Caco-2 (cell line): ENCODE data around the gene BAZ2B. TPM values are rescaled to one million over a fixed set of nuclear protein-coding genes. Genes with fewer than 3 reads are reported as not detected.

Experiments used
- BruUV-seq: library from RNA; stranded (reverse); fragments of 400-500 nt; replicated peaks from 2 replicates; lab custom pipeline; 2021; lab: Mats Ljungman, UMichigan
- CTCF ChIA-PET: fragments of 300-600 bp; sonication (Branson Sonifier 250); formaldehyde crosslinking; loops from one replicate; lab custom pipeline; 2022; ENCODE audit warnings: antibody characterized with exemption; lab: Charles Lee
- POLR2A ChIA-PET: fragments of 300-600 bp; sonication (Branson Sonifier 250); formaldehyde crosslinking; loops from one replicate; lab custom pipeline; 2022; ENCODE audit warnings: antibody characterized with exemption; lab: Charles Lee
- DNase-seq, 2 experiments: peaks; one replicate each; pipeline versions ENCODE4 v3.0.0 to v3.0.0-alpha.2; 2020 to 2022
- H3K27me3 ChIP-seq: replicated peaks from 2 replicates; pipeline ENCODE4 v1.6.0; 2011; ENCODE audit warnings: low read length; ENCODE audit not compliant: control insufficient read depth, insufficient read depth
- H3K36me3 ChIP-seq: 2 replicates; pipeline ENCODE4 v1.5.1; 2011; ENCODE audit warnings: low read length; ENCODE audit not compliant: control insufficient read depth, insufficient read depth
- H3K4me1 ChIP-seq: fragments of 250-450 bp; sonication (Bioruptor Pico); 2 replicates; pipeline ENCODE4 v1.5.1; 2020; ENCODE audit warnings: mild to moderate bottlenecking
- H3K4me3 ChIP-seq: 2 replicates; pipeline ENCODE4 v1.5.1; 2011; ENCODE audit warnings: low read depth, mild to moderate bottlenecking, control low read depth, low read length
- H3K9me3 ChIP-seq: fragments of 250-450 bp; sonication (Bioruptor Pico); 2 replicates; pipeline ENCODE4 v1.5.1; 2020; ENCODE audit warnings: mild to moderate bottlenecking, moderate library complexity
- H3K27ac Mint-ChIP-seq: one replicate; pipeline ENCODE4 v1.8.0; 2022; ENCODE audit warnings: mixed read lengths; ENCODE audit not compliant: unreplicated experiment
- H3K27me3 Mint-ChIP-seq: one replicate; pipeline ENCODE4 v1.8.0; 2022; ENCODE audit warnings: mixed read lengths; ENCODE audit not compliant: insufficient read depth, unreplicated experiment
- H3K36me3 Mint-ChIP-seq: one replicate; pipeline ENCODE4 v1.8.0; 2022; ENCODE audit warnings: mild to moderate bottlenecking, mixed read lengths; ENCODE audit not compliant: insufficient read depth, unreplicated experiment
- H3K4me1 Mint-ChIP-seq: one replicate; pipeline ENCODE4 v1.8.0; 2022; ENCODE audit warnings: low read depth, mixed read lengths; ENCODE audit not compliant: unreplicated experiment
- H3K4me3 Mint-ChIP-seq: one replicate; pipeline ENCODE4 v1.8.0; 2022; ENCODE audit warnings: mild to moderate bottlenecking, moderate library complexity, mixed read lengths; ENCODE audit not compliant: unreplicated experiment
- H3K9me3 Mint-ChIP-seq: one replicate; pipeline ENCODE4 v1.8.0; 2022; ENCODE audit warnings: mixed read lengths; ENCODE audit not compliant: unreplicated experiment
- CTCF ChIP-seq, 2 experiments: fragments of 200-600 bp in 1 of 2; IDR thresholded peaks; 1 replicate in 1 of 2; 2 replicates in 1 of 2; pipeline versions ENCODE4 v1.5.1 to v1.8.0; 2011 to 2022; ENCODE audit warnings: antibody characterized with exemption in 1 of 2, control low read depth in 1 of 2, inconsistent platforms in 1 of 2, low read depth in 1 of 2, low read length in 1 of 2, mild to moderate bottlenecking in 1 of 2, moderate library complexity in 1 of 2; ENCODE audit not compliant: insufficient read depth in 1 of 2, severe bottlenecking in 1 of 2, unreplicated experiment in 1 of 2
- intact Hi-C: fragments of 100-400 bp; cut with micrococcal nuclease; formaldehyde crosslinking; loops from one replicate; pipeline ENCODE4 v1.10.0; 2022; ENCODE audit not compliant: unreplicated experiment
- total RNA-seq: library from RNA; stranded (reverse); gene quantifications from 2 replicates; pipeline ENCODE4 v1.2.3, GENCODE V29; 2022

BAZ2B gene
- total RNA-seq, 1 experiment from 2014 or later, result 32.9 TPM

GRCh38 chr2:159279700-159280099, 336.6 kb downstream of the BAZ2B start:
- Histone ChIP-seq H3K4me1 (0 out of 2 replicates have a peak, but pooled peaks cover under 1% of the 10 kb centered on the region), H3K36me3 (no peaks in the 10 kb centered on the region; the same call in 1 of the 2 replicates), H3K9me3 (no peaks in the 10 kb centered on the region), H3K4me3 (no peak overlapping the region), H3K27me3 (no peaks in the 10 kb centered on the region)
- peaks cover 4% of the 10 kb centered on the region for H3K4me1 Mint-ChIP-seq
- H3K9me3 Mint-ChIP-seq, result no peaks in the 10 kb centered on the region
- ChIA-PET POLR2A (no interaction called here), CTCF (no interaction called here)
- no peak overlapping the region for H3K4me3 Mint-ChIP-seq
- no peak for TF ChIP-seq CTCF (IDR thresholded peaks at IDR 0.05; ENCODE audit: insufficient read depth in 1 of 2, low read depth in 1 of 2, low read length in 1 of 2, severe bottlenecking in 1 of 2, unreplicated experiment in 1 of 2)
- intact Hi-C loops, result loop anchor here (10.0 kb wide), 1 partner anchor 375 kb away; no protein-coding TSS in a partner anchor
- DNase-seq, result no peak
- no TSS peak for BruUV-seq
- no peak overlapping the region for H3K27ac Mint-ChIP-seq
- H3K27me3 Mint-ChIP-seq, result no peaks in the 10 kb centered on the region
- H3K36me3 Mint-ChIP-seq, result peaks cover 20% of the 10 kb centered on the region

- no peak for TF ChIP-seq CTCF (IDR thresholded peaks at IDR 0.05; ENCODE audit: insufficient read depth in 1 of 2, low read depth in 1 of 2, low read length in 1 of 2, severe bottlenecking in 1 of 2, unreplicated experiment in 1 of 2)
- no TSS peak for BruUV-seq
- H3K36me3 ChIP-seq, result no peaks in the 10 kb centered on the region; the same call in 1 of the 2 replicates
- H3K27me3 ChIP-seq, result no peaks in the 10 kb centered on the region
- POLR2A ChIA-PET, result no interaction called here
- CTCF ChIA-PET, result no interaction called here
- H3K27ac Mint-ChIP-seq, result no peak overlapping the region
- H3K27me3 Mint-ChIP-seq, result no peaks in the 10 kb centered on the region
- no peaks in the 10 kb centered on the region for H3K9me3 Mint-ChIP-seq
- peaks cover 35% of the 10 kb centered on the region for H3K36me3 Mint-ChIP-seq
- intact Hi-C loops, result no loop called here
- no peaks in the 10 kb centered on the region for H3K9me3 ChIP-seq
- H3K4me3 Mint-ChIP-seq, result no peak overlapping the region
- peaks cover 14% of the 10 kb centered on the region for H3K4me1 ChIP-seq
- no peak overlapping the region for H3K4me3 ChIP-seq
- DNase-seq, result no peak
- H3K4me1 Mint-ChIP-seq, result peaks cover 21% of the 10 kb centered on the region
Measured at GRCh38 chr2:159275111-159275510, 341.2 kb downstream of the BAZ2B start.

- peak overlapping the region; percentile 95 for H3K27ac Mint-ChIP-seq
- H3K27me3 ChIP-seq, result no peaks in the 10 kb centered on the region
- H3K4me3 ChIP-seq, result no peak overlapping the region
- H3K9me3 Mint-ChIP-seq, result no peaks in the 10 kb centered on the region
- peaks cover 43% of the 10 kb centered on the region for H3K4me1 Mint-ChIP-seq
- peak overlapping the region; percentile 73 for H3K4me3 Mint-ChIP-seq
- no peak for TF ChIP-seq CTCF (IDR thresholded peaks at IDR 0.05; ENCODE audit: insufficient read depth in 1 of 2, low read depth in 1 of 2, low read length in 1 of 2, severe bottlenecking in 1 of 2, unreplicated experiment in 1 of 2)
- no TSS peak for BruUV-seq
- no peaks in the 10 kb centered on the region; the same call in 1 of the 2 replicates for H3K36me3 ChIP-seq
- H3K27me3 Mint-ChIP-seq, result no peaks in the 10 kb centered on the region
- POLR2A ChIA-PET, result interaction anchor here (1.5 to 1.8 kb wide), 2 partner anchors 13 to 440 kb away, joined by 4 to 10 read pairs; partner anchors contain the start of gene MARCHF7
- CTCF ChIA-PET, result interaction anchor here (0.6 to 1.9 kb wide), 3 partner anchors 14 to 22 kb away, joined by 3 to 7 read pairs (median 3); no protein-coding TSS in a partner anchor
- intact Hi-C loops, result loop anchor here (1.0 kb wide), 1 partner anchor 14 kb away; the partner anchor contains the start of gene WDSUB1
- DNase-seq, result peak; percentile 68 to 78
- no peaks in the 10 kb centered on the region for H3K9me3 ChIP-seq
- peaks cover 14% of the 10 kb centered on the region for H3K4me1 ChIP-seq
- H3K36me3 Mint-ChIP-seq, result peaks cover 45% of the 10 kb centered on the region
Measured at GRCh38 chr2:159272156-159272555, 344.2 kb downstream of the BAZ2B start.
